ENCODE measurements around the gene STRA6.

Gene STRA6

GRCh38 chr15:74202452-74203401 lies at the start of gene STRA6:
Gene STRA6 (minus strand): TSS chr15:74202787. CDS start chr15:74202267, 520 bp downstream.
- DNase-seq (ENCODE audit: low spot score), result no peak

- no peak for DNase-seq (ENCODE audit: low spot score)
Measured at GRCh38 chr15:74252291-74252690, 49.7 kb upstream of the STRA6 start.

- DNase-seq (ENCODE audit: low spot score), result no peak
Measured at GRCh38 chr15:74251131-74251811, 48.7 kb upstream of the STRA6 start.

GRCh38 chr15:74250266-74250665 lies 47.7 kb upstream of the STRA6 start:
- no peak for DNase-seq (ENCODE audit: low spot score)

GRCh38 chr15:74245342-74245931 lies 42.9 kb upstream of the STRA6 start:
- no peak for DNase-seq (ENCODE audit: low spot score)

- DNase-seq (ENCODE audit: low spot score), result no peak
Measured at GRCh38 chr15:74244822-74245341, 42.3 kb upstream of the STRA6 start.

- no peak for DNase-seq (ENCODE audit: low spot score)
Measured at GRCh38 chr15:74243431-74243830, 40.8 kb upstream of the STRA6 start.

GRCh38 chr15:74242441-74243185 lies 40.0 kb upstream of the STRA6 start:
- no peak for DNase-seq (ENCODE audit: low spot score)

GRCh38 chr15:74240897-74241614 lies 38.5 kb upstream of the STRA6 start:
- no peak for DNase-seq (ENCODE audit: low spot score)

GRCh38 chr15:74240002-74240568 lies 37.5 kb upstream of the STRA6 start:
- no peak for DNase-seq (ENCODE audit: low spot score)

- no peak for DNase-seq (ENCODE audit: low spot score)
Measured at GRCh38 chr15:74239051-74239705, 36.6 kb upstream of the STRA6 start.

- DNase-seq (ENCODE audit: low spot score), result peak; percentile 33
Measured at GRCh38 chr15:74235962-74236361, 33.4 kb upstream of the STRA6 start, which contains the start of gene CCDC33. Gene CCDC33 (plus strand): TSS chr15:74236326. CDS start chr15:74236720, 394 bp downstream.

- no peak for DNase-seq (ENCODE audit: low spot score)
Measured at GRCh38 chr15:74234598-74234875, 31.9 kb upstream of the STRA6 start.

GRCh38 chr15:74233851-74234597 lies 31.4 kb upstream of the STRA6 start:
- DNase-seq (ENCODE audit: low spot score), result no peak

- no peak for DNase-seq (ENCODE audit: low spot score)
Measured at GRCh38 chr15:74233373-74233772, 30.8 kb upstream of the STRA6 start.

- no peak for DNase-seq (ENCODE audit: low spot score)
Measured at GRCh38 chr15:74231475-74231874, 28.9 kb upstream of the STRA6 start.

GRCh38 chr15:74229686-74230085 lies 27.1 kb upstream of the STRA6 start:
- no peak for DNase-seq (ENCODE audit: low spot score)

- DNase-seq (ENCODE audit: low spot score), result no peak
Measured at GRCh38 chr15:74228723-74229081, 26.1 kb upstream of the STRA6 start.

GRCh38 chr15:74227968-74228722 lies 25.6 kb upstream of the STRA6 start:
- DNase-seq (ENCODE audit: low spot score), result no peak
